Keratinocyte (primary cell): Measurements from ENCODE around the gene STYXL1.
A peak's percentile ranks its signal among the peaks of the same experiment; 100 is the strongest.

Experiments
- EZH2 ChIP-seq: IDR thresholded peaks from one replicate; pipeline ENCODE4 v1.6.1; 2012; ENCODE audit warnings: inconsistent platforms, mild to moderate bottlenecking, low read length, moderate library complexity
- TF ChIP-seq, protein P1 (sequence below), 3 experiments: IDR thresholded peaks in 1 of 3; conservative IDR thresholded peaks in 1 of 3; optimal IDR thresholded peaks in 1 of 3; 2 replicates in 2 of 3; 3 replicates in 1 of 3; pipeline versions ENCODE3 to v1.5.1; 2011; ENCODE audit warnings: low read length in 3 of 3, mild to moderate bottlenecking in 3 of 3, moderate library complexity in 2 of 3, control low read depth in 1 of 3, inconsistent platforms in 1 of 3; ENCODE audit not compliant: insufficient read depth in 2 of 3; ENCODE audit errors: extremely low read depth in 1 of 3

DNA sequence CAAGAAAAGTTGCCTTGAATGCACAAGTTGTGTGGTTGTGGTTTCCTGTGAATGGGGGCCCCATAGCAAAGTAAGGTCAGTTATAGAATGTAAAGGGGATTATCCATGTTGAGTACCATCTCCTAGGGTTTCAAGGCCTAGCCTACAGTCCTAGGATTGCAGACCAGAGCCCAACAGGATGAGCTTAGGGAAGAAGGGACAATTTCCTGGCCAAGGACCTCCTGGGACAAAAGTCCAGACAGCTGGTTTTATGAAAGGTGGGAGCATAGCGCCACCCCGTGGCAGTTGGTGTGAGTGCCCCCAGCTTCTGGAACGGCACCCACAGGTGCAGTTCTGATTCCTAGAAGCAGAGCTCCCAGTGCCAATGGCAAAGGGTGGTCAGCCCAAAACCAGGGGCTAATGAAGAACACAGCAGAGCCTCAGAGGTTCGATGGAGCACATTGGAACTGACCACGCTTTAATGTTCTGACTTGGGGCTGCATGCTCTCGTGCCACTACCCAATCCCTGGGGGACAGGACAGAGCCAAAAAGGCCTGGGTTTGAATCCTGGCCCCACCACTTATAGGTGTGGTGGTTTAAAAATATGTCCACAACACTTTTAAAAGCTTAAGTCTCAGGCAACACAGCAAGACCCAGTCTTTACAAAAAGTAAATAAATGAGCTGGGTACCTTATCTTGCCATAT is 27.6 kb downstream of the STYXL1 start:
- TF ChIP-seq, protein P1, sequence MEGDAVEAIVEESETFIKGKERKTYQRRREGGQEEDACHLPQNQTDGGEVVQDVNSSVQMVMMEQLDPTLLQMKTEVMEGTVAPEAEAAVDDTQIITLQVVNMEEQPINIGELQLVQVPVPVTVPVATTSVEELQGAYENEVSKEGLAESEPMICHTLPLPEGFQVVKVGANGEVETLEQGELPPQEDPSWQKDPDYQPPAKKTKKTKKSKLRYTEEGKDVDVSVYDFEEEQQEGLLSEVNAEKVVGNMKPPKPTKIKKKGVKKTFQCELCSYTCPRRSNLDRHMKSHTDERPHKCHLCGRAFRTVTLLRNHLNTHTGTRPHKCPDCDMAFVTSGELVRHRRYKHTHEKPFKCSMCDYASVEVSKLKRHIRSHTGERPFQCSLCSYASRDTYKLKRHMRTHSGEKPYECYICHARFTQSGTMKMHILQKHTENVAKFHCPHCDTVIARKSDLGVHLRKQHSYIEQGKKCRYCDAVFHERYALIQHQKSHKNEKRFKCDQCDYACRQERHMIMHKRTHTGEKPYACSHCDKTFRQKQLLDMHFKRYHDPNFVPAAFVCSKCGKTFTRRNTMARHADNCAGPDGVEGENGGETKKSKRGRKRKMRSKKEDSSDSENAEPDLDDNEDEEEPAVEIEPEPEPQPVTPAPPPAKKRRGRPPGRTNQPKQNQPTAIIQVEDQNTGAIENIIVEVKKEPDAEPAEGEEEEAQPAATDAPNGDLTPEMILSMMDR (optimal IDR thresholded peaks at IDR 0.05 in 1 of 3, IDR thresholded peaks at IDR 0.05 in 1 of 3, conservative IDR thresholded peaks at IDR 0.05 in 1 of 3; ENCODE audit: extremely low read depth in 1 of 3, insufficient read depth in 2 of 3, low read length in 3 of 3), result peak; percentile 85 to 89 (median 88)
- TF ChIP-seq EZH2, result no peak
